BLaER1 (cell line): Measurements from ENCODE around the gene PTPRH.
A peak's percentile ranks its signal among the peaks of the same experiment; 100 is the strongest.

ENCODE experiments used
- H3K27ac ChIP-seq: shearing (Covaris generic); formaldehyde crosslinking; 2 replicates; pipeline ENCODE4 v1.8.1; 2022
- H3K27me3 ChIP-seq: shearing (Covaris generic); formaldehyde crosslinking; 2 replicates; pipeline ENCODE4 v1.8.1; 2022
- H3K36me3 ChIP-seq: shearing (Covaris generic); formaldehyde crosslinking; 2 replicates; pipeline ENCODE4 v1.8.1; 2022
- H3K4me1 ChIP-seq: shearing (Covaris generic); formaldehyde crosslinking; 2 replicates; pipeline ENCODE4 v1.8.1; 2022
- H3K4me2 ChIP-seq: shearing (Covaris generic); formaldehyde crosslinking; 2 replicates; pipeline ENCODE4 v1.8.1; 2022
- H3K4me3 ChIP-seq: shearing (Covaris generic); formaldehyde crosslinking; 2 replicates; pipeline ENCODE4 v1.8.1; 2022
- H3K9ac ChIP-seq: shearing (Covaris generic); formaldehyde crosslinking; 2 replicates; pipeline ENCODE4 v1.8.1; 2022
- H3K9me3 ChIP-seq: shearing (Covaris generic); formaldehyde crosslinking; 2 replicates; pipeline ENCODE4 v1.8.1; 2022
- H4K20me1 ChIP-seq: shearing (Covaris generic); formaldehyde crosslinking; 2 replicates; pipeline ENCODE4 v1.8.1; 2022
- Cebpa-rat ChIP-seq: shearing (Covaris generic); IDR thresholded peaks from 2 replicates; pipeline ENCODE4 v1.8.1; 2022

Gene PTPRH

DNA sequence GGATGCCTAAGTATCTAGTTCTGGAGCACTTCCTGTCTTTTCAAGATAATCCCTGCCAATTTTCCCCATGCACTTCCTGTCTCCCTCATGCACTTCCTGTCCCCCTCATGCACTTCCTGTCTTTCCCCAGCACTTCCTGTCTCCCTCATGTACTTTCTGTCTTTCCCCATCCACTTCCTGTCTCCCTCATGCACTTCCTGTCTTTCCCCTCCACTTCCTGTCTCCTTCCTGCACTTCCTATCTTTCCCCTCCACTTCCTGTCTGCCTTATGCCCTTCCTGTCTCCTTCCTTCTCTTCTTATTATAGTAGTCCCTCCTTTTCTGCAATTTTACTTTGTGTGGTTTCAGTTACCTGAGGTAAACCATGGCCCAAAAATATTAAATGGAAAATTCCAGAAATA lies 57.3 kb downstream of the PTPRH start:
- no peak overlapping the region for H3K4me3 ChIP-seq
- H3K9ac ChIP-seq = no peak overlapping the region
- peak overlapping the region; percentile 46; the same call in 1 of the 2 replicates for H3K27ac ChIP-seq
- peaks cover 65% of the 10 kb centered on the region for H3K4me1 ChIP-seq
- no peaks in the 10 kb centered on the region for H3K27me3 ChIP-seq
- no peak for TF ChIP-seq Cebpa-rat
- peak overlapping the region; percentile 63 for H3K4me2 ChIP-seq
- no peaks in the 10 kb centered on the region for H3K9me3 ChIP-seq
- H4K20me1 ChIP-seq = no peaks in the 10 kb centered on the region
- H3K36me3 ChIP-seq = 0 out of 2 replicates have a peak, but pooled peaks cover 6% of the 10 kb centered on the region

- no peak for TF ChIP-seq Cebpa-rat
- Histone ChIP-seq H3K36me3 (0 out of 2 replicates have a peak, but pooled peaks cover 7% of the 10 kb centered on the region), H3K4me3 (no peak within 1 kb of the TSS), H3K27ac (no peak within 1 kb of the TSS), H3K9me3 (no peaks in the 10 kb centered on the region), H3K4me2 (peak within 1 kb of the TSS; percentile 37), H4K20me1 (no peaks in the 10 kb centered on the region), H3K4me1 (peaks cover 66% of the 10 kb centered on the region), H3K27me3 (no peaks in the 10 kb centered on the region), H3K9ac (no peak within 1 kb of the TSS)
These were observed 60.0 kb downstream of the PTPRH start, which contains the start of gene TNNT1 for GRCh38 chr19:55149078-55150003. Gene TNNT1 (minus strand): TSS chr19:55149206. CDS start chr19:55147157, 2,049 bp downstream.

DNA sequence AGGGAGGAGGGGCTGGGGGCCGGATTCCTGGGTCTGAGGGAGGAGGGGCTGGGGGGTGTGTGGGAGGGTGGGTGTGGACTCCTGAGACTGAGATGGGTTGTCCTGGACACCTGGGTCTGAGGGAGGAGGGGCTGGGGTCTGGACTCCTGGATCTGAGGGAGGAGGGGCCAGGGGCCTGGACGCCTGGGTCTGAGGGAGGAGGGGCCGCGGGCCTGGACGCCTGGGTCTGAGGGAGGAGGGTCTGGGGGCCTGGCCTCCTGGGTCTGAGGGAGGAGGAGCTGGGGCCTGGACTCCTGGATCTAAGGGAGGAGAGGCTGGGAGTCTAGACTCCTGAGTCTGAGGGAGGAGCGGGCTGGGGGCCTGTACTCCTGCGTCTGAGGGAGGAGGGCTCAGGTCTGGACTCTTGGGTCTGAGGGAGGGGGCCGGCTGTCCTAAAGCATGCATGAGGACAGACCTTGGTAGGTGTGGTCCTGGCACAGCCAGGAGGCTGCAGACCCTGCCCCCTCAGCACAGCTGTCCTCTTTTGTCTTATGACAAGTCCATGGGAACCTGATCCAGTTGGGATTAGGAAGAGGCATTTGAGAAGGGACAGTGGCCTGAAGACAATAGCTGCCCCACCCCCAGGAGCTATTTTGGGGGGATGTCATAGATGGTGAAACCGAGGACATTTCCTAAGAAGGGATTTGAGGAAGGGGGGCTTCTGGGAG lies 61.6 kb downstream of the PTPRH start:
- peak overlapping the region; percentile 29 for H3K4me2 ChIP-seq
- H3K4me3 ChIP-seq = no peak overlapping the region
- H3K27ac ChIP-seq = no peak overlapping the region
- H3K27me3 ChIP-seq = peaks cover 9% of the 10 kb centered on the region; the same call in 1 of the 2 replicates
- no peak for TF ChIP-seq Cebpa-rat
- H3K9ac ChIP-seq = no peak overlapping the region
- no peaks in the 10 kb centered on the region for H3K9me3 ChIP-seq
- H4K20me1 ChIP-seq = no peaks in the 10 kb centered on the region
- peaks cover 49% of the 10 kb centered on the region for H3K4me1 ChIP-seq
- 0 out of 2 replicates have a peak, but pooled peaks cover 10% of the 10 kb centered on the region for H3K36me3 ChIP-seq

DNA sequence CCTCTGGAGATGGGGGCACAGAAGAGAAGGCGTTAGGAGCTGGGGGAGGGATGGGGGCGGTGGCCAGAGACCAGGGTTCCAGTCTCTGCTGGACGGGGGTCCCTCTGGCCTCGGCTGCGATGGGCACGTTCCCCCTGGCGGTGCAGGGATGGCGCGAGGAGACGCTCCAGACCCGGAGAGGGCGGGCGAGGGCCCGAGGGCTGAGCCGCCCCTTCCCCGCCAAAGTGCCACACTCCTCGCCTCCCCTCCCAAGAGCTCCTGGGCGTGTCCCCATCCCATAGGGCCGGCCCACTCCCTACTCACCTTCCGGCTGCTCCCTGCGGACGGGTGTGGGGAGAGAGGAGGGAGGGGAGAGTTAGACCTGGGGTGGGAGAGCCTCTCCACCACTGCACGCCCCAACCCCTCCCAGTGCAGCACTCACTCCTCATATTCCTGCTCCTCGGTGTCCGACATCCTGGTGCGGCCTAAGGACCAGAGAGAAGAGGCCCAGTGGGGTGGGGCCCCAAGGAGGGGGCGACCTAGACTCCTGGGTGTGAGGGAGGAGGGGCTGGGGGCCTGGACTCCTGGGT lies 62.5 kb downstream of the PTPRH start:
- peak overlapping the region; percentile 71 for H3K4me2 ChIP-seq
- TF ChIP-seq Cebpa-rat = no peak
- no peaks in the 10 kb centered on the region for H3K9me3 ChIP-seq
- H4K20me1 ChIP-seq = no peaks in the 10 kb centered on the region
- peaks cover 42% of the 10 kb centered on the region for H3K4me1 ChIP-seq
- 0 out of 2 replicates have a peak, but pooled peaks cover 7% of the 10 kb centered on the region for H3K36me3 ChIP-seq
- H3K27ac ChIP-seq = peak overlapping the region; percentile 9; the same call in 1 of the 2 replicates
- H3K27me3 ChIP-seq = peaks cover 9% of the 10 kb centered on the region; the same call in 1 of the 2 replicates
- H3K4me3 ChIP-seq = peak overlapping the region; percentile 69
- H3K9ac ChIP-seq = peak overlapping the region; percentile 63

DNA sequence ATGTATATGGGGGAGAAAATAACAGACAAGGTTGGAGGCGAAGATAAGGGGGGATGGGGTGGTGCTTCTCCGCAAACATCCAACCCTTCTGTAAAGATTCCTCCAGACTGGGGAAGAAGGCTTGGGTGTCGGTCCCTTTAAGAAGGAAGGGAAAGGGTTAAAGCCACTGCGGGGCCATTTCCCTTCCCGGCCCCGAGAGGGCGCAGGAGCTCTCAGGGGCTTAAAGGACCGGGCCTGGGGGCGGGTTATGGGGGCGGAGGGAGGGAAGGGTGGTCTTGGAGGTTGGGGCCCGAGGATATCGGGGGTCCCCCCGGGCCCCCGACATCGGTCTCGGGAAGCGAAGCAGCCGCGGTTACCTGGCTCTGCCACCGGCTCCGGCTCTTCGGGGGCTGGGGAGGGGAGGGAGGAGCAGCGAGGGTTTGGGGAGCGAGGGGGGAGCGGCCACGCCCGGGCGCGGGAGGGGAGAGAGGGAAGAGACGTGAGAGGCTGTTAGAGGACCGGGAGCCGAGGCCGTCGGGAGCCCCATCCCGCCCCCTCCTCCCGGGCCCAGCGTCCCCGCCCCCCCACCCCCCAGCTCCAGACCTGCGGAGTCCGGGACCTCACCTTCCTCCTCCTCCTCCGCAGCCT lies 63.1 kb downstream of the PTPRH start:
- Histone ChIP-seq H3K9ac (peak overlapping the region; percentile 63), H3K4me2 (peak overlapping the region; percentile 71), H3K27me3 (peaks cover 9% of the 10 kb centered on the region; the same call in 1 of the 2 replicates), H3K4me3 (peak overlapping the region; percentile 69), H3K27ac (no peak overlapping the region), H3K9me3 (no peaks in the 10 kb centered on the region), H3K4me1 (peaks cover 43% of the 10 kb centered on the region), H3K36me3 (0 out of 2 replicates have a peak, but pooled peaks cover 4% of the 10 kb centered on the region), H4K20me1 (no peaks in the 10 kb centered on the region)
- no peak for TF ChIP-seq Cebpa-rat

DNA sequence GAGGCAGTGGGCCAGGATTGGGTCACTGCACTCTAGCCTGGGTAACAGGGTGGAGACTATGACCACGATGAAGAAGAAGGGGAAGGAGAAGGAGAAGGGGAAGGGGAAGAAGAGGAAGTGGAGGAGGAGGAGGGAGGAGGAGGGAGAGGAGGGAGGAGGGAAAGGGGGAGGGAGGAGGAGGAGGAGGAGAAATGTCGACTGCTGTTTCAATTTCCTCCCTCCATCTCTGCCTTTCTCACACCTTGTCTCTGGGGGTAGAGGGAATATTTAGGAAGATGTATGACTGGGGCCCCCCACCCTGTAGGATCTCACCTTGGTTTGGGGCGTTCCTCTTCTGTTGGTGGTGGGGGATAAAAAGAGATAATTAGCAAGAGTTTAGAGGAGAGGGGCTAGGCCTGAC lies 64.1 kb downstream of the PTPRH start:
- no peak for TF ChIP-seq Cebpa-rat
- peak overlapping the region; percentile 15; the same call in 1 of the 2 replicates for H3K27ac ChIP-seq

GRCh38 chr19:55141696-55142095 lies 67.6 kb downstream of the PTPRH start:
- Histone ChIP-seq H3K27me3 (peaks cover 9% of the 10 kb centered on the region; the same call in 1 of the 2 replicates), H3K27ac (no peak overlapping the region), H3K4me2 (peak overlapping the region; percentile 17), H3K4me3 (no peak overlapping the region), H3K36me3 (0 out of 2 replicates have a peak, but pooled peaks cover 4% of the 10 kb centered on the region), H4K20me1 (no peaks in the 10 kb centered on the region), H3K9ac (no peak overlapping the region), H3K4me1 (peaks cover 23% of the 10 kb centered on the region), H3K9me3 (no peaks in the 10 kb centered on the region)
- TF ChIP-seq Cebpa-rat = no peak

More for the DNA sequence above, 64.1 kb downstream of the PTPRH start:
- H3K36me3 ChIP-seq = 0 out of 2 replicates have a peak, but pooled peaks cover 4% of the 10 kb centered on the region
- H3K27me3 ChIP-seq = peaks cover 9% of the 10 kb centered on the region; the same call in 1 of the 2 replicates
- peak overlapping the region; percentile 71 for H3K4me2 ChIP-seq
- H4K20me1 ChIP-seq = no peaks in the 10 kb centered on the region
- peaks cover 43% of the 10 kb centered on the region for H3K4me1 ChIP-seq
- no peak overlapping the region for H3K9ac ChIP-seq
- no peaks in the 10 kb centered on the region for H3K9me3 ChIP-seq
- H3K4me3 ChIP-seq = peak overlapping the region; percentile 69; the same call in 1 of the 2 replicates

- no peak for TF ChIP-seq Cebpa-rat
- H3K27ac ChIP-seq = no peak overlapping the region
- no peak overlapping the region for H3K4me2 ChIP-seq
- H3K36me3 ChIP-seq = no peaks in the 10 kb centered on the region
- H3K27me3 ChIP-seq = peaks cover 2% of the 10 kb centered on the region; the same call in 1 of the 2 replicates
- H4K20me1 ChIP-seq = no peaks in the 10 kb centered on the region
- H3K4me1 ChIP-seq = peaks cover 45% of the 10 kb centered on the region
- no peak overlapping the region for H3K4me3 ChIP-seq
- H3K9me3 ChIP-seq = no peaks in the 10 kb centered on the region
- H3K9ac ChIP-seq = no peak overlapping the region
These were observed 71.4 kb downstream of the PTPRH start for GRCh38 chr19:55137915-55138314.
